ENCODE results near the gene COL8A1.

Gene COL8A1

GRCh38 chr3:99640214-99640851 is 1.9 kb downstream of the COL8A1 start:
- DNase-seq = no peak

- no peak for DNase-seq
Observed at GRCh38 chr3:99641480-99641879, 3.1 kb downstream of the COL8A1 start.

DNA sequence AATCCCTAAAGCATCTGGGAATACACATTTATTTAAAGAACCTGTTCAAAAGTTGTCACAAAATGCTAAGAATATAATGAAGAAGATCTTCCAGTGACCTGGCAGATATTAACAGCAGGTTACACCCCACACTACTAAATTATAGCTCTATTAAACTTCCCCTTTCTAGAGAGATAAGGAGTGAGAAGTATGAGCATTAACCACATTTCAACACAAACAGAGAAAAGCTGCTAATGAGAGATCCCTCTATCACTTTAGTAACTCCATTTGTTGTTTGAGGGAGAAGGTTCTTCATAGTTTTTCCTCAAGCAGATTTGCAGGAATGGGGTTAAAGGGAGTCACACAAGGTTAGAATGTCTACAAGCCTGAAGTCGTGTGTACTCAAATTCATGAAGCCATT is 3.6 kb downstream of the COL8A1 start:
- DNase-seq = no peak

DNA sequence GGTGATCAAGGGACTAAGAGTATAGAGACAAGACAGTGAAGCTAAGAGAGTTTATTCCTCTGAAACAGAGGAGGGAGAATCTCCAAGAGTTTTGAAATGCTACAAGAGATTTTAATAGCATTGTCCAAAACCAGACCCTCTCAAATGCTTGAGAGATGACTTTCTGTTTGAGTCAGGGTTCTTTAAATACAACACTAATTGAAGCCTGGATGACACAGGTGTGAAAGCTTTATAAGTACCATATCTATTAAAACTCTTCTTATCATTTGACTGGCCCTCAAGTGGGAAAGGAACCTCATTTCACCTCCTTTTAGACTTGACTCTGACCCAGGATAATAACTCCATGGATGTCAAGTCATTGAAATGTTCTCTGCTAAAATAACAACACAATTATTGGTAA is 5.6 kb downstream of the COL8A1 start:
- DNase-seq = no peak

DNA sequence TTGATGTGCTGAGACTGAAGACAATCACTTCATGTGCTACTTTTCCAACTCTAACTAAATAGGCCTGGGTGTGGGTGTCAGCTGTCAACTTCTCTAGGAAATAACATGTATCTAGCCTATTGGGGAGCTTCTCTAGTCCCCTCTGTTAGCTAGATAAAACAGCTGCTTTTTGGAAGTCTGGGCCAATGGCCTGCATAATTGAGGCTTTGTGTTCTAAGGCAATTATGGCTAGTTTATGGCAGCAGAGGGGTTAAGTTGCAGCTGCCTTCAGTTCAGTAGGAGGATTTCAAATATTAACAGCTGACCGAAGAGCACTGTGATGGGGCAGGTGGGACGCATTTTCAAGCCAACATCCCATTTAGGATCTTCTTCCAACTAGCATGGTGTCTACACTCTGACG is 6.4 kb downstream of the COL8A1 start:
- DNase-seq = no peak

DNA sequence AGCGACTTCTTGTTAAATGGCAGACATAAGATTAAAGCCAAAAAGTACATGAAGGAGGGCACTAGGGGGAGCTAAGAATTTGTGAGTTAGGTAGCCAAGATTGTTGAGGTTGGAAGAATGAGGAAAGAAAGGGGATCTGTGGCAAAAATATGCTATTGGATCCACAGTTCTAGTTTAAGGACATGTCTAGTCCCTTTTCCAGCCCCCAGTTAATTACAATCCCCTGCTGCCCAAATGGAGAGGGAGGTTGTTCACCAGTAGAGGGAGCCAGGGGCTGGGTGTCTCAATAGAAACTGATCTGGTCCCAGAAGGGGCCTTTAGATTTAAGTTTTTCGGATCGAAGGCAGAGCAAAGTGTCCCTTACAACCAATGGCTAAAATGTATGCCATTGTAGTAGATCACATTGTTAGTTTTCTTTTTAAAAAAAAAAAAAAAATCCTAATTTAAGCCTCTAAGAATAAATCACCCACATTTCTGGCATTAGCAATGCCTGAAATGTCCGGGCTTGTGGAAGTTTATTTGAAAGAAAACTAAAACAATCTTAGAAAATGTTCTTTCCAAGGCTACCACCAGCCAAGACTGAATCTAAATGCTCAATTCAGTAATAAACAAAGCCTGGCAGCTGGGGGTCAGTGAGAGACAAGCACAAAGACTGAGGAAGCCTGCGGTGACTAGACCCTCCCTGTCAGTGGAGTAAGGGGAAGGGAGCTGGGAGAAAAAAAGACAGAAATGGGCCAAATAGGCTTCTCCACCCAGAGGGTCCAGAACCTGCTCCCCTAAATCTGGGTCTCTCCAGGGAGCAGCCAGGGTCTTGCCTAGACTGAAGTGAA is 7.1 kb downstream of the COL8A1 start:
- no peak for DNase-seq

DNA sequence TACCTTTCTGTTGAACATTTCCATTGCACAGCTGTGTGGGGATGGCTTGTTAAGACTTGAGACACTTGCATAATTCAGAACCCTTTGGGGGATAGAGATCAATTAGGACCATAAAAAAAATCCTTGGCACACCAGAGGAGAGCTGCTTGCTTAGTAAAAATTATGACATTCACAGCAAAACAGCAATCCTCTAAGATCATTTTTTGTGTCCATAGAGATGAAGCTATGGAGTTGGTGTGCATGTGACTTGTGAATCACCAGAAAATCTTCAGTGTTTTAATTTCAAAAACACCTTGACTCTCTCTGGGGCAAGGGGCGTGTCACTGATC is 7.7 kb downstream of the COL8A1 start:
- DNase-seq = no peak

- no peak for DNase-seq
Observed at GRCh38 chr3:99647081-99647480, 8.7 kb downstream of the COL8A1 start.

- no peak for DNase-seq
Observed at GRCh38 chr3:99648101-99648500, 9.7 kb downstream of the COL8A1 start.

DNA sequence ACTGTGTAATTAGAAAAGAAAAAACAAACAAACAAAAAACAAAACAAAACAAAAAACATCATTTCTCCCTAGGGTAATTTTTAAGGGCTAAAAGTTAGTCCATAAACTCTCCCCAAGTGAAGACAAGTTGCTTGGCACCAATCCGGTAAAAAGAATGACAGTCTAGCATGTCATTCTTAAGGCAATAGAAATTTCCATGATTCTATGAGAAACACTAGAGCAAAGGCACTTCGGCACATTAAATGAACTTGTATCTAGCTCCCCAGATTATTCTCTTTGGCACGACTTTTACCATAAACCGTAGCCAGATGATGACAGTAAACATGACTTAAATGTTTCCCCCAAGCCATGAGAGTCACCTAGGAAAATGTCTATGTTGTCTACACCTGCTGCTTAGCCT is 10.1 kb downstream of the COL8A1 start:
- no peak for DNase-seq

GRCh38 chr3:99651531-99651930 is 13.1 kb downstream of the COL8A1 start:
- no peak for DNase-seq

DNA sequence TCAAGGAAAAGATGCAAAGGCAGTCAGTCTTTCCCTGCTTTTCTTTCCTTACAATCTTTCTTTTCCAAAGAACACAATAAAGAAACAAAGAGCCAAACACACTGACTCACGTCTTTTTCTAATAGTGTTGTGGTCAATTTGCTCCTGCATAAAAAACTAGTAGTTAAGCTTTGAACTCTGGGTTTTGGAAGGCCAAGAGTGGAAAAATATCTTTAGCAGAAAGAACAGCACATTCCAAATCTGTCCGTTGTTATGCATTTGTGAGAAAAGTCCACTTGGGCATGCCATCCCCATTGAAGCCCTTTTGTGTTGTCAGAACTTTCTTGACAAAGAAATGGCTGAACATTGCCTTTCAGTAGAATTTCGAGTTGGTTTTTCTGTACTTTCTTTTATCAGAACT is 18.2 kb downstream of the COL8A1 start:
- no peak for DNase-seq

- DNase-seq = no peak
Observed at GRCh38 chr3:99658274-99658673, 19.9 kb downstream of the COL8A1 start.

DNA sequence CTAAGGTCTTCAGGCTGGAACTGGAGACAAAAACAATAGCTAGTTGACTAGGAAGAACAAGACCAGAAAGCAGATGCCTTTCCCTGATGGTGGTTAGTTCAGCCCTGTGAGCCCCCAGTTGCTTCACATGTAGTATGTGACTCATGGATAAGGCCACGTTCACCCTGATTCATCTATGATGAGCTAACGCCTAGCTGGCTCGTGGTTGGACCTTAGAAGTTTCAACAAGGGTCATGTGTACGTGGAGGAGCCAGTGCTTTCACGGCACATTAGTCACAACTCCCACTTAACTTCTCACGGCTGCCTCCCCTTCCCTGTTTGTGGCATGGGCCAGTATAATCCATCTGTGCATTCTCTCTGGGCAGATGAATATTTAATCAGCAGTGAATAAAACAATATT is 20.6 kb downstream of the COL8A1 start:
- DNase-seq = no peak

- no peak for DNase-seq
Observed at GRCh38 chr3:99659951-99660350, 21.6 kb downstream of the COL8A1 start.

- no peak for DNase-seq
Observed at GRCh38 chr3:99662838-99663570, 24.6 kb downstream of the COL8A1 start.

GRCh38 chr3:99663977-99664376 is 25.6 kb downstream of the COL8A1 start:
- no peak for DNase-seq

DNA sequence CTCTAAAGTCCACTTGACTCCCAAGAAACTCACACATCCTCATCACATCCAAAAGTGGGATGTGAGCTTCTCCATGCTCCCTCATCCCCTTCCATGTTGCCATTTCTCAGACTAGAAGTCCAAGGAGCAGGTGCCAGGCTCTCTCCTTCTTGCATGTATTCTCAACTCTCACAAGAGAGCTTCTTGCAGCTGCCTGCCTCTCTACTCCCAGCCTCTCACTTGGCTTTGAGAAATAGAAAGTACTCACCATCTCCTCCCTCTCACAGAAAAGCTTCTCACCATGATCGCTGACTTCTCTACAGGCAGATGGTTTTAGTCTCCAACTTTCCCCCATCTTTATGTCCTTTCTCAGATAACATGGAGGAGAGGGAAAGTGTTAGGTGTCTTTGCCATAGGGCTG is 26.6 kb downstream of the COL8A1 start:
- DNase-seq = no peak

DNA sequence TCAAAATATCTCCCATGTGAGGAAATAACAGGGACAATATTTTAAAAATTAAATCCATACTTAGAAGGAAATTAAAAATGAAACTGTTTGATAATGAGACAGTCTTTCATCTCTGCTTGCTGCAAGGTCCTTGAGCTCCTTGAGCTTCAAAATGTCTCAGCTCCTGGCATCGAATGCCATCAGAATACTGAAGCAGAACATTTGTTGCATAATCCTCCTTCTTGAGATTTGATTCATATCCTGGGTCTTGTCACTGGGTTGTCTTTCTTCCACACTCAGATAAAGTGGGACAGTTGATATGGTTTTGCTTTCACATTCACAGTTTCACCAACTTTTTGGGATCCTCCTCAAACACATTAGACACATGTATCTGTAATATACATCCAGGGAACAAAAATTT is 27.8 kb downstream of the COL8A1 start:
- DNase-seq = no peak

- no peak for DNase-seq
Observed at GRCh38 chr3:99668044-99668443, 29.6 kb downstream of the COL8A1 start.

DNA sequence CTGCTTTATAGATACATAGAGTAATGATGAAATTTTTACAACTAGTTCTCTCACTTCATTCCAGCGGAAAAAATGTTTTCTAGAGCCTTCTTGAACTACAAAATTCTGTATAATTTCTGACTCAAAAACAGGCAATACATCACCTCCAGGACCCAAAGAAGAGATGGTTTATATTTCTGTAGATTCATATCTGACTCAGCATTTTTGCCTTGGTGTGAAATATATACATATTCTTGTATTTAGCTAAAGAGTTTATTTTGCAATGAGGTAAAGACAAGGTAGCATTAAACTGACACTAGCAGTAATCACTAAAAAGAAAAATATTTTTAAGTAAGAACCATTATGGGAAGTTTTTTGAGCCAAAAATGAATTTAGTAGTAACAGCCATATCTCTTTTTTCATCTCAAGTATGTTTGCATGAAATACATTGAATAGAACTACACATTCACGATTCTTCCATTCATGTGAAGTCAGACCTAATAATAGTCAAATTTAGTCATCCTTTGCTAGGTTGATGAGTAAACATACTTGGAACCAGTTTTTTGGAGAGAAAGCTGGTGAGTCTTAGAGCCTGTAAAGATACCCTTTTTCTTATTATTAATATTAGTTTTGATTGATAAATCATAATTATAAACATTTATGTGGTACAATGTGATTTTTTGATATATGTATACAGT is 31.6 kb downstream of the COL8A1 start:
- no peak for DNase-seq

- no peak for DNase-seq
Observed at GRCh38 chr3:99670556-99670950, 32.2 kb downstream of the COL8A1 start.

- no peak for DNase-seq
Observed at GRCh38 chr3:99674086-99674789, 35.8 kb downstream of the COL8A1 start.

Measured in NCI-H2107 (cell line).